HG02840 (cell line): ENCODE measurements around the gene EHD3.

Experiments used
- ATAC-seq: cut with Tn5 transposase; IDR thresholded peaks from one replicate; pipeline ENCODE4 v1.9.1; 2021; ENCODE audit warnings: mild to moderate bottlenecking, moderate library complexity, moderate number of reproducible peaks; ENCODE audit not compliant: unreplicated experiment, low FRiP score

The EHD3 gene

GRCh38 chr2:31212659-31213600 is 21.0 kb upstream of the EHD3 start:
- ATAC-seq: no peak

- ATAC-seq: no peak
These were observed 20.1 kb upstream of the EHD3 start for GRCh38 chr2:31213601-31214443.

- no peak for ATAC-seq
These were observed 19.5 kb upstream of the EHD3 start for GRCh38 chr2:31214444-31214915.

GRCh38 chr2:31216734-31217133 is 17.2 kb upstream of the EHD3 start:
- no peak for ATAC-seq

GRCh38 chr2:31217465-31218200 is 16.3 kb upstream of the EHD3 start, which contains the start of gene CAPN14:
Gene CAPN14 (minus strand): TSS chr2:31217515. CDS start chr2:31205447, 12,068 bp downstream.
- no peak for ATAC-seq

GRCh38 chr2:31219131-31219969 is 14.6 kb upstream of the EHD3 start:
- ATAC-seq: peak; percentile 75

GRCh38 chr2:31221544-31221943 is 12.4 kb upstream of the EHD3 start:
- no peak for ATAC-seq

- ATAC-seq: no peak
These were observed 11.9 kb upstream of the EHD3 start for GRCh38 chr2:31222071-31222470.

GRCh38 chr2:31223026-31223425 is 10.9 kb upstream of the EHD3 start:
- no peak for ATAC-seq

GRCh38 chr2:31223749-31224148 is 10.2 kb upstream of the EHD3 start:
- no peak for ATAC-seq

GRCh38 chr2:31226266-31226665 is 7.7 kb upstream of the EHD3 start:
- no peak for ATAC-seq

- no peak for ATAC-seq
These were observed 6.8 kb upstream of the EHD3 start for GRCh38 chr2:31227110-31227509.

- ATAC-seq: no peak
These were observed 6.2 kb upstream of the EHD3 start for GRCh38 chr2:31227711-31228125.

GRCh38 chr2:31228717-31229116 is 5.2 kb upstream of the EHD3 start:
- no peak for ATAC-seq

- ATAC-seq: no peak
These were observed 3.2 kb upstream of the EHD3 start for GRCh38 chr2:31230751-31231150.

GRCh38 chr2:31231571-31232302 is 2.2 kb upstream of the EHD3 start:
- ATAC-seq: no peak

- no peak for ATAC-seq
These were observed 1.4 kb upstream of the EHD3 start for GRCh38 chr2:31232586-31232985.

GRCh38 chr2:31233231-31233630 is 721 bp upstream of the EHD3 start:
- no peak for ATAC-seq
